DMS53 treated with DMSO at 0.1 percent for 48 hours (cell line): Measurements from ENCODE around the gene KIAA0319L.

ENCODE experiments used
- DNase-seq: peaks from one replicate; lab custom pipeline; 2025; ENCODE audit not compliant: unreplicated experiment; lab: John Stamatoyannopoulos, UW

KIAA0319L gene

GRCh38 chr1:35449334-35450008, 107.7 kb downstream of the KIAA0319L start:
- no peak for DNase-seq

GRCh38 chr1:35448344-35448801, 108.8 kb downstream of the KIAA0319L start:
- DNase-seq: no peak

- DNase-seq: no peak
Measured at GRCh38 chr1:35447278-35447677, 109.9 kb downstream of the KIAA0319L start.

- DNase-seq: no peak
Measured at GRCh38 chr1:35444519-35444774, 112.8 kb downstream of the KIAA0319L start.

GRCh38 chr1:35443768-35444518, 113.3 kb downstream of the KIAA0319L start:
- no peak for DNase-seq

- DNase-seq: no peak
Measured at GRCh38 chr1:35442734-35443133, 114.5 kb downstream of the KIAA0319L start.

GRCh38 chr1:35441926-35442579, 115.2 kb downstream of the KIAA0319L start:
- no peak for DNase-seq

- DNase-seq: no peak
Measured at GRCh38 chr1:35439626-35440025, 117.6 kb downstream of the KIAA0319L start.

- DNase-seq: no peak
Measured at GRCh38 chr1:35437200-35437599, 120.0 kb downstream of the KIAA0319L start.

GRCh38 chr1:35436078-35436477, 121.1 kb downstream of the KIAA0319L start:
- DNase-seq: no peak

- no peak for DNase-seq
Measured at GRCh38 chr1:35434703-35435102, 122.5 kb downstream of the KIAA0319L start.

GRCh38 chr1:35433714-35434113, 123.5 kb downstream of the KIAA0319L start:
- DNase-seq: no peak

- DNase-seq: no peak
Measured at GRCh38 chr1:35432231-35432630, 125.0 kb downstream of the KIAA0319L start.

GRCh38 chr1:35431173-35431599, 126.0 kb downstream of the KIAA0319L start:
- DNase-seq: no peak

GRCh38 chr1:35430762-35431161, 126.4 kb downstream of the KIAA0319L start:
- no peak for DNase-seq

- DNase-seq: no peak
Measured at GRCh38 chr1:35428360-35428759, 128.8 kb downstream of the KIAA0319L start.

GRCh38 chr1:35426097-35426586, 131.1 kb downstream of the KIAA0319L start:
- no peak for DNase-seq

- no peak for DNase-seq
Measured at GRCh38 chr1:35408925-35409324, 148.3 kb downstream of the KIAA0319L start.

GRCh38 chr1:35407743-35408142, 149.5 kb downstream of the KIAA0319L start:
- DNase-seq: no peak

- peak; percentile 5 for DNase-seq
Measured at GRCh38 chr1:35406103-35406502, 151.1 kb downstream of the KIAA0319L start.

GRCh38 chr1:35401049-35401448, 156.2 kb downstream of the KIAA0319L start:
- no peak for DNase-seq

GRCh38 chr1:35398739-35399138, 158.5 kb downstream of the KIAA0319L start:
- no peak for DNase-seq
